Nephron progenitor cell (in vitro differentiated cells): Measurements from ENCODE around the gene IMPA2.

ENCODE experiments used
- DNase-seq: peaks from one replicate; pipeline ENCODE4 v3.0.0; 2021
- H3K27ac Mint-ChIP-seq: 2 replicates; pipeline ENCODE4 v1.8.0; 2021; ENCODE audit warnings: mild to moderate bottlenecking, moderate library complexity, mixed read lengths
- H3K27me3 Mint-ChIP-seq: 2 replicates; pipeline ENCODE4 v1.8.0; 2021; ENCODE audit warnings: mild to moderate bottlenecking, low read depth, mixed read lengths; ENCODE audit not compliant: poor library complexity
- H3K36me3 Mint-ChIP-seq: 2 replicates; pipeline ENCODE4 v1.8.0; 2021; ENCODE audit warnings: low read depth, mixed read lengths
- H3K4me1 Mint-ChIP-seq: 2 replicates; pipeline ENCODE4 v1.8.0; 2021; ENCODE audit warnings: mixed read lengths
- H3K4me3 Mint-ChIP-seq: 2 replicates; pipeline ENCODE4 v1.8.0; 2021; ENCODE audit warnings: mild to moderate bottlenecking, moderate library complexity, mixed read lengths
- H3K9me3 Mint-ChIP-seq: 2 replicates; pipeline ENCODE4 v1.8.0; 2021; ENCODE audit warnings: mild to moderate bottlenecking, moderate library complexity, mixed read lengths
- TF ChIP-seq, protein P1 (sequence below): fragments of 200-600 bp; sonication (generic); IDR thresholded peaks from 2 replicates; pipeline ENCODE4 v1.5.0; 2021; ENCODE audit warnings: antibody characterized with exemption

IMPA2 gene

GRCh38 chr18:11980494-11981191 lies 664 bp upstream of the IMPA2 start:
- Mint-ChIP-seq H3K4me1 (peaks cover 45% of the 10 kb centered on the region), H3K27me3 (peaks cover 9% of the 10 kb centered on the region), H3K9me3 (no peaks in the 10 kb centered on the region), H3K27ac (peak overlapping the region; percentile 94), H3K4me3 (peak overlapping the region; percentile 91), H3K36me3 (peaks cover 4% of the 10 kb centered on the region)
- TF ChIP-seq, protein P1, sequence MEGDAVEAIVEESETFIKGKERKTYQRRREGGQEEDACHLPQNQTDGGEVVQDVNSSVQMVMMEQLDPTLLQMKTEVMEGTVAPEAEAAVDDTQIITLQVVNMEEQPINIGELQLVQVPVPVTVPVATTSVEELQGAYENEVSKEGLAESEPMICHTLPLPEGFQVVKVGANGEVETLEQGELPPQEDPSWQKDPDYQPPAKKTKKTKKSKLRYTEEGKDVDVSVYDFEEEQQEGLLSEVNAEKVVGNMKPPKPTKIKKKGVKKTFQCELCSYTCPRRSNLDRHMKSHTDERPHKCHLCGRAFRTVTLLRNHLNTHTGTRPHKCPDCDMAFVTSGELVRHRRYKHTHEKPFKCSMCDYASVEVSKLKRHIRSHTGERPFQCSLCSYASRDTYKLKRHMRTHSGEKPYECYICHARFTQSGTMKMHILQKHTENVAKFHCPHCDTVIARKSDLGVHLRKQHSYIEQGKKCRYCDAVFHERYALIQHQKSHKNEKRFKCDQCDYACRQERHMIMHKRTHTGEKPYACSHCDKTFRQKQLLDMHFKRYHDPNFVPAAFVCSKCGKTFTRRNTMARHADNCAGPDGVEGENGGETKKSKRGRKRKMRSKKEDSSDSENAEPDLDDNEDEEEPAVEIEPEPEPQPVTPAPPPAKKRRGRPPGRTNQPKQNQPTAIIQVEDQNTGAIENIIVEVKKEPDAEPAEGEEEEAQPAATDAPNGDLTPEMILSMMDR, result no peak
- peak; percentile 100 for DNase-seq

DNA sequence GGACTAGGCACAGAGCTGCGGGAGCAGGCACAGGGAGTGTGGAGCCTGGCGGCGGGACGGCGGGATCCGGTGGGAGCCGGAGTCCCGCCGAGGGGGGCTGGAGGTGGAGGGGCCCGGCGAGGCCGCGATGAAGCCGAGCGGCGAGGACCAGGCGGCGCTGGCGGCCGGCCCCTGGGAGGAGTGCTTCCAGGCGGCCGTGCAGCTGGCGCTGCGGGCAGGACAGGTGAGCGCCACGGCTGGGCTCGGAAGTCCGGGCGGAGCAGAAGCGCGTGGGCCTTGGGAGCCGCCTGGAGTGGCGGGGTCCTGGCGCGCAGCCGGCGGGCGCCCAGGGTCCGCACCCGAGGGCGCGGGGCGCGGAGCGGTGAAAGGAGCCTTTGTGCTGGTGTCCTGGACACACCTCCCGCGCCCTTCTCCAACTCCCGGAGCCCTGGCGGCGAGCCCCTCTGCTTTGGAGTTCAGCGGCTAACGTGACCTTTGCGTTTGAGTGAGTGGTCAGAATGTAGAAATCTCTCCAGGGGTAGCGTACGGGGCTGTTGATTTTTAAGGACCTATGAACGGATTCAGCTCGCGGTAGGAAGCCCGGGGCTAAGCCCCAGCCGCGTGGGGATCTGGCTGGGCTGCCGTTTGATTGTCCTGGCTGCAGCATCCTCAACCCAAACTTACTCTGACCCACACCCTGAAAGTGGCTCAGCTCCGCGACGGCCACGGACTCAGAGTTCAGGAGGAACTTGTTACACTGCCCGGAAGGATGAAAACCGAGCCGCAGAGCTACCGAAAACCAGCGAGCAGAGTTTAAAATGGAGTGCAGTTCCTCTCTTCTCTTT lies 448 bp downstream of the IMPA2 start:
- Mint-ChIP-seq H3K27me3 (peaks cover 9% of the 10 kb centered on the region), H3K4me1 (peaks cover 54% of the 10 kb centered on the region), H3K4me3 (peak overlapping the region; percentile 91), H3K27ac (peak overlapping the region; percentile 87), H3K36me3 (peaks cover 4% of the 10 kb centered on the region), H3K9me3 (no peaks in the 10 kb centered on the region)
- DNase-seq, result peak; percentile 63
- TF ChIP-seq, protein P1, result no peak

DNA sequence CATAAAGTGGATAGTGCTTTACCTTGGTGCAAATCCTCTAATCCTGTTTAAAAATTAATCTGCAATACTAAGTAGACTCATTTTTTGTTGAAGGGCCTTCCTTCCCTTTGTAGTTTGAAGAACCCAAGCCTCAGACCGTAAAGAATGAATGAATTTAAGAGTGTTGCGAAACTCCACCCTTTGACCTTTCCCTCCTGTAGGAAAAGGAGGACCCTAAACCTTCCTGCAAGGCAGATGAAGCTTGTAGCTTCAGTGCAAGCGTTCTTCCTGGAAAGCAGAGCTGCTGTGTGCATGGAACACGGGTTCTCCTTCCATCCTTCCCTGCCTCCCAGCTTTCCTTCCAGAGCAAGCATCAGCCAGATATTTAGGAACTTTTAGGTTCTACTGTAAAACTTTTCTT lies 1.7 kb downstream of the IMPA2 start:
- no peak overlapping the region for H3K27ac Mint-ChIP-seq
- H3K9me3 Mint-ChIP-seq, result no peaks in the 10 kb centered on the region
- peak overlapping the region; percentile 91 for H3K4me3 Mint-ChIP-seq
- DNase-seq, result no peak
- H3K36me3 Mint-ChIP-seq, result peaks cover 4% of the 10 kb centered on the region
- peaks cover 55% of the 10 kb centered on the region for H3K4me1 Mint-ChIP-seq
- peaks cover 9% of the 10 kb centered on the region for H3K27me3 Mint-ChIP-seq
- TF ChIP-seq, protein P1, result no peak

- Mint-ChIP-seq H3K4me1 (peaks cover 60% of the 10 kb centered on the region), H3K27ac (no peak overlapping the region), H3K4me3 (peak overlapping the region; percentile 52), H3K27me3 (peaks cover 6% of the 10 kb centered on the region), H3K36me3 (peaks cover 4% of the 10 kb centered on the region), H3K9me3 (no peaks in the 10 kb centered on the region)
- DNase-seq, result peak; percentile 30
- TF ChIP-seq, protein P1, result no peak
Observed at GRCh38 chr18:11983592-11983991, 2.3 kb downstream of the IMPA2 start.

DNA sequence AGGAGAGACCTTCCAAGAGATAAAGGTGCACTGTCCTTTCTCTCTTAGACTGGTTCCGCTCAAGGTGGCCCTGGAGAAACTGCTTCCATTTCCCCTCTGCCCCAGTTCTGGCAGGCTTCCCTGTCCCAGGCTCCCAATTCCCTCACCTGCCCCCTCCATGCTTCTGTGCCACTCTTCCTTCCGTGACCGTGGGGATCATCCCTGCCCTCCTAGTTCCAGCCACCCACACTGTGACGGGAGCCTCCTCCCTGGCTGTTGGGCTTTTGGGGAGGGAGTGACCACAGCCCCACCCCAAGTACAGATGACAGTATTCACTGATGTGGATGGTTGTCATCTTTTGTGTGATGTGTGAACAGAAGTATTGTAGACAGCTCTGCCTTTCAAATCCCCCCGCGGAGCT lies 2.8 kb downstream of the IMPA2 start:
- Mint-ChIP-seq H3K4me1 (peaks cover 63% of the 10 kb centered on the region), H3K27me3 (peaks cover 5% of the 10 kb centered on the region), H3K27ac (no peak overlapping the region), H3K36me3 (peaks cover 4% of the 10 kb centered on the region), H3K9me3 (no peaks in the 10 kb centered on the region), H3K4me3 (no peak overlapping the region)
- TF ChIP-seq, protein P1, result no peak
- no peak for DNase-seq
